ENCODE results near the gene USF1.
A peak's percentile ranks its signal among the peaks of the same experiment; 100 is the strongest.

USF1 gene

GRCh38 chr1:161084597-161084988 lies 38.8 kb upstream of the USF1 start:
- no peak for TF ChIP-seq CTCF (IDR thresholded peaks at IDR 0.05; ENCODE audit: low read depth, low read length, missing control alignments)
- H3K4me3 ChIP-seq (replicated peaks; ENCODE audit: low read depth, low read length): no peak overlapping the region
- no peak for DNase-seq (ENCODE audit: extremely low read depth, low read depth)

GRCh38 chr1:161083748-161084596 lies 38.2 kb upstream of the USF1 start:
- no peak overlapping the region for H3K4me3 ChIP-seq (replicated peaks; ENCODE audit: low read depth, low read length)
- no peak for DNase-seq (ENCODE audit: extremely low read depth, low read depth)
- no peak for TF ChIP-seq CTCF (IDR thresholded peaks at IDR 0.05; ENCODE audit: low read depth, low read length, missing control alignments)

- no peak overlapping the region for H3K4me3 ChIP-seq (replicated peaks; ENCODE audit: low read depth, low read length)
- TF ChIP-seq CTCF (IDR thresholded peaks at IDR 0.05; ENCODE audit: low read depth, low read length, missing control alignments): no peak
- DNase-seq (ENCODE audit: extremely low read depth, low read depth): peak; percentile 38
Measured at GRCh38 chr1:161082996-161083747, 37.4 kb upstream of the USF1 start.

- no peak overlapping the region for H3K4me3 ChIP-seq (replicated peaks; ENCODE audit: low read depth, low read length)
- no peak for DNase-seq (ENCODE audit: extremely low read depth, low read depth)
- no peak for TF ChIP-seq CTCF (IDR thresholded peaks at IDR 0.05; ENCODE audit: low read depth, low read length, missing control alignments)
Measured at GRCh38 chr1:161082483-161082882, 36.7 kb upstream of the USF1 start.

- no peak for TF ChIP-seq CTCF (IDR thresholded peaks at IDR 0.05; ENCODE audit: low read depth, low read length, missing control alignments)
- no peak overlapping the region for H3K4me3 ChIP-seq (replicated peaks; ENCODE audit: low read depth, low read length)
- DNase-seq (ENCODE audit: extremely low read depth, low read depth): no peak
Measured at GRCh38 chr1:161081519-161081918, 35.7 kb upstream of the USF1 start.

GRCh38 chr1:161080441-161081405 lies 34.9 kb upstream of the USF1 start:
- DNase-seq (ENCODE audit: extremely low read depth, low read depth): no peak
- no peak for TF ChIP-seq CTCF (IDR thresholded peaks at IDR 0.05; ENCODE audit: low read depth, low read length, missing control alignments)
- H3K4me3 ChIP-seq (replicated peaks; ENCODE audit: low read depth, low read length): no peak overlapping the region
